ENCODE measurements around the gene CRYBG1.

Gene CRYBG1

DNA sequence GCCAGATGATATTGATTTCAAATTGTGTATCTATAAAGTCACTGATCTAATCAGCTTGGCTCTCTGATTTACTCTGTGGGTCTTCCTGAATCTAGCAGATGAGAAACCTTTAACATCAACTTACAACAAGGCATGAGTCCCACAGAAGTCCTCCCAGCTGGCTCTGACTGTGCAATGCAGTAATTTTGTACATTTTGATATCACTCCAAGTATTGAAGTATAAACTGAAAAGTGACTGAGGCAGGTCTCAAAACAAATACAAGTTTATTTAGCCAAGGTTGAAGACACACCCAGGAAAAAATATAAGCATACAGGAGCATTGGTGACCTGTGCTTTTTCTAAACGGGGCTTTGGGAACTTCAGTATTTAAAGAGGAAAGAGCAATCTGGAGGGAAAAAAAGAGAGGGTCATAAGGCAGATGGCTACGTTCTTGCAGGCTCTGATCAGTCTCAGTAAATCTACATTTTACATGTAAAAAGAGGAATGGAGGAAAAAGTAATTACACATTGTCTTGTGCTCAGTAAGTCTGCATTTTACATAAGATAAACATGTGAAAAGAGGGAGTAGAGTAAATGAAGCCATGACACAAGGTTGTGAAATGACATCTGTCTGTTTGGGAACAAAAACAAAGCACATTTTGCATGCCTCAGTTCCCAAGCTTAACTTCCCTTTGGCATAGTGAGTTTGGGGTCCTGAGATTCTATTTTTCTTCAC, 59.5 kb downstream of the CRYBG1 start:
- FAIRE-seq (no peak), DNase-seq (ENCODE audit: low spot score) (no peak)

GRCh38 chr6:106421496-106421895, 61.0 kb downstream of the CRYBG1 start:
- FAIRE-seq, result no peak
- peak; percentile 33 for DNase-seq (ENCODE audit: low spot score)

DNA sequence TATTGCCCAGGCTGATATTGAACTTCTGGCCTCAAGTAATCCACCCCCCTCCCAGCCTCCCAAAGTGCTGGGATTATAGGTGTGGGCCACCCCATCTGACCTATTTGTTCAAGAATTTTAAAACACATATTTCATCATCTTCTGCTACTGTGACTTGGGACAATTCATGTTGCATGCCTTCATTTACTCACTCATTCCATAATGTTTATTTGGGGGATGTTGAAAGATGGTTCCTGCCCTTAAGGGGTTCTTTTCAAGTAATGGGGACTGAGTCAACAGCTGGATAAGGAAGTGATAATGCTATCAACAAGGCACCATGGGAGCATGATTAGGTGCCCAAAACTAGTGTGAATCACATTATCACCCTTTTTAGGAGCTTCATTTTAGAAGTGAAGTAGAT, 62.0 kb downstream of the CRYBG1 start:
- DNase-seq (ENCODE audit: low spot score) (no peak), FAIRE-seq (no peak)

DNA sequence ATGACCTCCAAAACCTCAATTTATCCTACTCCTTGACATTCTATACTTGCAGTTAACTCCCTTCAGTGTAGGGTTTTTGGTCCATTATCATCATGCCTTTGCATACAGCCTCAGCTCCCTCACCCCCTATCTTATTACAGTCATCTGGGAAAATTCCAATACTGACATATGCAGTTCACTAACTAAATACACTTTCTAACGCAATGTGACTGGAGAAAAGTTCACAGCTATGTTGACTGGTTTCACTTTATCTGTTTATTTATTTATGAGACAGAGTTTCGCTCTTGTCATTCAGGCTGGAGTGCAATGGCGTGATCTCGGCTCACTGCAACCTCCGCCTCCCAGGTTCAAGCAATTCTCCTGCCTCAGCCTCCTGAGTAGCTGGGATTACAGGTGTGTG, 64.9 kb downstream of the CRYBG1 start:
- no peak for DNase-seq (ENCODE audit: low spot score)
- no peak for FAIRE-seq

DNA sequence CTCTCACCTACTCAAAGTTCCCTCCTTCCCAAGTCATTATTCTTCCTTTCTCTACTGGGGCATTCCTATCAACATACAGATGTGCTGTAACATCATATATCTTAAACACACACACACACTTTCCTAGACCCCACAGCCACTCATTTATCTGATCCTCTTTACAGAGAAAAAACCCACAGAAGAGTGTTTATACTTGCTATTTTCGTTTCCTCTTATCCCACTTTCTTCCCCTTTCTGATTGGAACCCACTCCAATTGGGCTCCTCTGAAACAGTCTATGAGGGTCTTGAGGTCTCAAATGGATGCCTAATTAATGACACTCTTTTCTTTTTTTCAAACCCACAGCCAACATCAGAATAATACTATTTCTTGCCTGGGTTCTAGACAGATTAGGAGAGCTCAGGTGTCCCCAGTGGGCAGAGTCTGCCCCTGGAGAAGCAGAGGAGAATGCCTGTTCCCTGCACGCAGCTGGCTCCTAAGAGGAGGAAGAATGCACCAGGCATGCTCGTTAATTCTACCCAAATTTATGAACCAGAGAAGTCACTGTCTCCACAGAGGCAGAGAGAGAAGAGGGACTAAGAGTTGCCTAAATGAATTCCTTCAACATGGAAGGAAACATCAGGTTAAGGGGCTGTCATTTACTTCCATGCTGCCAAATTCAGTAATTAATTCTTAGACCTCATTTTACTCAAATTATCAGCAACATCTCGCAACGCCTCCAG, 65.9 kb downstream of the CRYBG1 start:
- DNase-seq (ENCODE audit: low spot score) (no peak), FAIRE-seq (no peak)

DNA sequence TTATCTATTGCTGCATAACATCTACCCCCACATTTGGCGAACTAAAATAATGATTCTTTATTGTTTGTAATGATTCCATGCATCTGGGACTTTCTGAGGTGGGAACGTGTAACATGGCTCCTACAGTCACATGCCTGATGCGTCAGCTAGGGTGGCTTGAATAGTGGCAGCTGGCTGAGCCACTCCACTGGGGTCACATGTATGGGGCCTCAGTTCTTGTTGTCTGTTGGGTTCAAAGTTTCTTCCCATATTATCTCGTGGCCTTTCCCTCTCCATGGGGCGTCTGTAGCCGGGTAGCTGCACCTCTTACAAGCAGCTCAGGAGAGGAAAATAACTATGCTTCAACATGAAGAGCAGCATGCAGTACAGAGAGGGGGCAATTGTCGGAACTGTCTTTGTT, 69.9 kb downstream of the CRYBG1 start:
- no peak for FAIRE-seq
- DNase-seq (ENCODE audit: low spot score), result no peak

GRCh38 chr6:106431405-106431804, 70.9 kb downstream of the CRYBG1 start:
- DNase-seq (ENCODE audit: low spot score) (no peak), FAIRE-seq (no peak)

- DNase-seq (ENCODE audit: low spot score) (no peak), FAIRE-seq (no peak)
Observed at GRCh38 chr6:106431972-106432371, 71.5 kb downstream of the CRYBG1 start.

DNA sequence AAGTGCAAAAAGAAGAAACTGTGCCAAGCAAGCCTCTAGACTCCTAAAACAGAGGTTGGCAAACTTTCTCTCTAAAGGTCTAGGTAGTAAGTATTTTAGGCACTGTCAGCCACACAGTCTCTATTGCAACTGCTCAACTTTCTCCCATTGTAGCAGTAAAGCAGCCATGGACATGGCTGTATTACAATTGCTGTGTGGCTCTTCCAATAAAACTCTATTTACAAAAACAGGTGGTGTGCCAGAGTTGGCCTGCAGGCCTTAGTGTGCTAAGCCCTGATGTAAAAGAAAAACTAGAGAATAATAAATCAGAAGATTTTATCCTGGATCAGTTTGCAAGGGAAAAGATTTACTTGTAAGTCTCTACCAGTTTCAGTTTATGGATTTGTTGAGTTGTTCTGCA, 74.0 kb downstream of the CRYBG1 start:
- no peak for DNase-seq (ENCODE audit: low spot score)
- no peak for FAIRE-seq

DNA sequence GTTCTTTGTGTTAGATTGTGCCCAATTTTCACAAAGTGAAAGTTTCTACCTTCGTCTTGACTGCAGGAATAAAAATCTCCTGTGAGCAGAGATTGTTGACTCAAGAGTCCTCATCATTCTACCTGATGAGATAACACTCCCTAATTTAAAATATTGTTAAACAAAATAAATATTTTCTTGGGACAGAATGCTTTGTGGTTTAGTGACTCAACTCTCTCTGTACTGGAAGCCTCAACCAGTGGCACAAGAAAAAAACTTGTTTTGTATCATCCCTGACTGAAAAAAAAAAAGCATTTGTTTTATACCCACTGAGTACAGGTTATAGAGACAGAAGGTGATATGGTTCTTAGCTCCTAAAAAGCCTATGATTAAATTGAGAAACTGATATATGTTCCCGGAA, 78.9 kb downstream of the CRYBG1 start:
- DNase-seq (ENCODE audit: low spot score) (peak; percentile 20), FAIRE-seq (no peak)

DNA sequence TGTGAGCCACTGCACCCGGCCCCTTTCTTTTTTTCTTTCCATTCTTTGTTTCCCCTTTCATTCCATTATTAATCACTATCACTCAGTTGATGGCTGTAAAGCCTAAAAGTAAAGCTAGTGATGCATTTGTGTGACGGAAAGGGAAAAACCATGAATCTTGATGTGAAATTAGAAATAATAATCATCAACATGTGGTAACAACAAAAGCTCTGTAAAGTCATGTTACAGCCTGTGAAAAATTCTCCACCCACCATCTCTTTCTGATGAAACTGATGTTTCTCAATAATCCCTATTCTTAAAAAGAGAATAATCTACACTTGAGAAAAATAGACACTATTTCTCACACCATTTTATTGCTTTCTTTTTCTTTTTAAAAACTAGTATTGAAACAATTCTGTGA, 80.0 kb downstream of the CRYBG1 start:
- DNase-seq (ENCODE audit: low spot score), result no peak
- no peak for FAIRE-seq

GRCh38 chr6:106442395-106442794, 81.9 kb downstream of the CRYBG1 start:
- FAIRE-seq (no peak), DNase-seq (ENCODE audit: low spot score) (no peak)

- DNase-seq (ENCODE audit: low spot score), result peak; percentile 65
Observed at GRCh38 chr6:106444777-106445507, 84.4 kb downstream of the CRYBG1 start.

GRCh38 chr6:106445508-106445878, 85.0 kb downstream of the CRYBG1 start:
- no peak for FAIRE-seq
- DNase-seq (ENCODE audit: low spot score), result no peak

More at GRCh38 chr6:106444777-106445507, 84.4 kb downstream of the CRYBG1 start:
- FAIRE-seq, result peak; percentile 78

GRCh38 chr6:106446287-106446885, 85.9 kb downstream of the CRYBG1 start:
- DNase-seq (ENCODE audit: low spot score) (peak; percentile 14), FAIRE-seq (peak; percentile 87)

DNA sequence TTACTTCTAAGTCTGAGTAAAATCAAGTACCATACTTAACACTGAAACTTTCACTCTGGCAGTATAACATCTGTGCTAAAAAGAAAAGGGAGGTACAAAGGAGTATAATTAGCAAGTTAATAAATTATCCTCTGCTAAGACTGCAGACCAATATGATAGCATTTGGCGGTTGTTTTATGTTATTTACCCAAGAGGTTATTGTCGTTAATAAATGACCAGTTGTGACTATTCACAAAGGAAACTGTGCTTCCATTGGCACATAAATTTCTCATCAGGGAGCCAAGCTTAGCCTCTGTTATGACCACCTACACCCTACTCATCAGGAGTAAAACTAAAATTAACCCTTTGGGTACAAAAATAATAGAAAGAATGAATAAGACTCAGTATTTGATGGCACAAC, 86.5 kb downstream of the CRYBG1 start:
- peak; percentile 88 for FAIRE-seq

GRCh38 chr6:106448000-106448426, 87.5 kb downstream of the CRYBG1 start:
- DNase-seq (ENCODE audit: low spot score) (no peak), FAIRE-seq (no peak)

More for the DNA sequence above, 86.5 kb downstream of the CRYBG1 start:
- peak; percentile 29 for DNase-seq (ENCODE audit: low spot score)

DNA sequence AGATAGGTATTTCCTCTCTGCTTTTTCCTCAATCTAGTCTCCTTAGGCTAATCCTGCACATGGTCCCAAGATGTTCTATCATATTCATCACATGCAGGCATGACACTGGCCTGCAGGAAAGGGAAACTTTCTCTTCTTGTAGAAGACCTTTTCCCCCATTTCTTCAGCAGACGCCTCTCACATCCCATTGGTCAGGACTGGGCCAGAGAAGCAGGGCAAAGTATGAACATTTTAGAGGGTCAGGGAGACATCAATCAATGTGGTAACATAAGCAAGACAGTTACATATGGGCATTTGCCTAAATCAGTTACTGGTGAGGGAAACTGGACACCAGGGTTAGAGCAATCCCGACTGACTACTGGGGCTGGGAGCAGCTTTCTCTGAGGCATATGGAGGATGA, 90.1 kb downstream of the CRYBG1 start:
- no peak for DNase-seq (ENCODE audit: low spot score)
- no peak for FAIRE-seq

- no peak for DNase-seq (ENCODE audit: low spot score)
- no peak for FAIRE-seq
Observed at GRCh38 chr6:106451439-106451838, 90.9 kb downstream of the CRYBG1 start.

- DNase-seq (ENCODE audit: low spot score) (peak; percentile 35), FAIRE-seq (peak; percentile 69)
Observed at GRCh38 chr6:106452628-106453027, 92.1 kb downstream of the CRYBG1 start.

DNA sequence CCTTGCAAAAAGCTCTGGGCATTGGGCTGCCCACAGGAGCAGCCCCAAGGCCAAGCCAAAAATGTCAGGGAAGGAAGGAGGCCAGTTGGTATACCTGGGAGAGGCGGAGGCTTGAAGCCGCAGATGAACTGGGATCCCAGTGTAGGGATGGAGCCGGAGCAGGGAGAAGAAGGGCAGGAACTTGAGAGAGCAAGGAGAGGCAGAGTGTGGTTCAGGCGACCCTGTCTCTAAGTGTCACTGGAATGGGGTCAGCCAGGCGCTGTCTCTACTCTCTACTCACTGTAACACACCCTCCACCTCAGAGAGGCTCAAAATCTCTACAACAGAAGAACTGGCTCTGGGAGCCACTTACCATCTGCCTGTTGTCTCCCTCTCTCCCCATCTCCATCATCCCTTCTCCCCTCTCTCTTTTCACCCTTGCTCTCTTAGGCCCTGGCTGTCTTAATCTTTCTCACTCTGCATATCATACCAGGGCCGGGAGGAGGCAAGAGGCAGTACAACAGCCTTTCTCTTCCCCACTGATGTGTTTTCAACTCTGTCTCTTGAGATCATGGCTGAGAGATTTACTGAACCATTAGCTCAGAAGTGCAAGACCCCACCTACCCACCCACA, 93.3 kb downstream of the CRYBG1 start:
- no peak for FAIRE-seq
- DNase-seq (ENCODE audit: low spot score), result no peak

Measured in RCC 7860 (cell line).